Measurements from ENCODE around the gene ZSWIM4.

The ZSWIM4 gene

GRCh38 chr19:13756210-13756609 lies 39.0 kb upstream of the ZSWIM4 start:
- no peak for TF ChIP-seq ZNF565 (CRISPR knock-in tag; conservative IDR thresholded peaks at IDR 0.05; ENCODE audit: low read depth)
- no peak for TF ChIP-seq ZC3H10 (CRISPR knock-in tag; IDR thresholded peaks at IDR 0.05)
- TF ChIP-seq TCF4 (CRISPR knock-in tag; IDR thresholded peaks at IDR 0.05; ENCODE audit: borderline replicate concordance): no peak
- TF ChIP-seq ZFP3 (CRISPR knock-in tag; IDR thresholded peaks at IDR 0.05): no peak
- TF ChIP-seq RARB (CRISPR knock-in tag; IDR thresholded peaks at IDR 0.05): no peak
- TF ChIP-seq ZNF8 (CRISPR knock-in tag; IDR thresholded peaks at IDR 0.05): no peak
- TF ChIP-seq CSDC2 (CRISPR knock-in tag; IDR thresholded peaks at IDR 0.05): no peak
- no peak for TF ChIP-seq CREB5 (CRISPR knock-in tag; IDR thresholded peaks at IDR 0.05; ENCODE audit: low read depth)
- no peak for TF ChIP-seq SNAI2 (CRISPR knock-in tag; IDR thresholded peaks at IDR 0.05)
- no peak for TF ChIP-seq ZNF70 (CRISPR knock-in tag; IDR thresholded peaks at IDR 0.05)
- no peak for TF ChIP-seq CSRNP3 (CRISPR knock-in tag; IDR thresholded peaks at IDR 0.05)
- no peak for TF ChIP-seq OSR1 (CRISPR knock-in tag; IDR thresholded peaks at IDR 0.05)
- no peak for TF ChIP-seq ZFP30 (CRISPR knock-in tag; IDR thresholded peaks at IDR 0.05)
- TF ChIP-seq BACH2 (CRISPR knock-in tag; IDR thresholded peaks at IDR 0.05; ENCODE audit: borderline replicate concordance): no peak
- no peak for TF ChIP-seq ESRRG (CRISPR knock-in tag; IDR thresholded peaks at IDR 0.05)
- TF ChIP-seq ARNTL (CRISPR knock-in tag; IDR thresholded peaks at IDR 0.05; ENCODE audit: borderline replicate concordance, low read depth): no peak
- TF ChIP-seq TSHZ2 (CRISPR knock-in tag; IDR thresholded peaks at IDR 0.05): no peak
- no peak for TF ChIP-seq POU6F1 (CRISPR knock-in tag; IDR thresholded peaks at IDR 0.05; ENCODE audit: borderline replicate concordance, low read depth)
- TF ChIP-seq ISL1 (CRISPR knock-in tag; IDR thresholded peaks at IDR 0.05): no peak
- no peak for TF ChIP-seq GLIS3 (CRISPR knock-in tag; IDR thresholded peaks at IDR 0.05)
- ATAC-seq: no peak

GRCh38 chr19:13757805-13758772 lies 37.2 kb upstream of the ZSWIM4 start:
- no peak for ATAC-seq
- TF ChIP-seq TSHZ2 (CRISPR knock-in tag; IDR thresholded peaks at IDR 0.05): no peak
- TF ChIP-seq PPARA (CRISPR knock-in tag; IDR thresholded peaks at IDR 0.05; ENCODE audit: borderline replicate concordance): no peak
- no peak for TF ChIP-seq CREB5 (CRISPR knock-in tag; IDR thresholded peaks at IDR 0.05; ENCODE audit: low read depth)
- TF ChIP-seq PATZ1 (CRISPR knock-in tag; IDR thresholded peaks at IDR 0.05; ENCODE audit: borderline replicate concordance): no peak
- TF ChIP-seq ZNF565 (CRISPR knock-in tag; conservative IDR thresholded peaks at IDR 0.05; ENCODE audit: low read depth): no peak
- TF ChIP-seq RARB (CRISPR knock-in tag; IDR thresholded peaks at IDR 0.05): no peak
- no peak for TF ChIP-seq GLIS3 (CRISPR knock-in tag; IDR thresholded peaks at IDR 0.05)
- no peak for TF ChIP-seq CSRNP3 (CRISPR knock-in tag; IDR thresholded peaks at IDR 0.05)
- no peak for TF ChIP-seq ZC3H10 (CRISPR knock-in tag; IDR thresholded peaks at IDR 0.05)
- no peak for TF ChIP-seq TCF4 (CRISPR knock-in tag; IDR thresholded peaks at IDR 0.05; ENCODE audit: borderline replicate concordance)
- TF ChIP-seq ZNF8 (CRISPR knock-in tag; IDR thresholded peaks at IDR 0.05): no peak
- TF ChIP-seq ZFP30 (CRISPR knock-in tag; IDR thresholded peaks at IDR 0.05): no peak
- TF ChIP-seq CSDC2 (CRISPR knock-in tag; IDR thresholded peaks at IDR 0.05): no peak
- no peak for TF ChIP-seq TOX (CRISPR knock-in tag; IDR thresholded peaks at IDR 0.05; ENCODE audit: borderline replicate concordance)

All from SK-N-SH treated with all-trans-retinoic acid at 6 μM for 48 hours (cell line).